ENCODE measurements around the gene HDHD3.

- TF ChIP-seq MAX (IDR thresholded peaks at IDR 0.05; ENCODE audit: low read depth) = no peak
- TF ChIP-seq CTCF (IDR thresholded peaks at IDR 0.05) = no peak
- no peak for TF ChIP-seq NRF1 (IDR thresholded peaks at IDR 0.05; ENCODE audit: low read depth, low read length)
These were observed 15.1 kb upstream of the HDHD3 start for GRCh38 chr9:113391917-113392316.

Measured in SK-N-SH (cell line).